Hindlimb muscle (tissue), 1 donor: ENCODE data around the gene PCBD2. TPM values are rescaled to one million over a fixed set of nuclear protein-coding genes. Genes with fewer than 3 reads are reported as not detected.
"Not testable (repeated sequence)": the region's sequence is repeated elsewhere in the genome, so short reads cannot be mapped to it uniquely, and the experiment has no call there.

Source experiments
- DNase-seq: peaks from one replicate; pipeline ENCODE4 v3.0.0-alpha.2; 2013
- polyA plus RNA-seq: library from polyadenylated mRNA; unstranded; fragments of 120-200 nt; gene quantifications from one replicate; pipeline ENCODE4 v1.2.1, GENCODE V29; 2013; ENCODE audit not compliant: insufficient read length

Gene PCBD2
- polyA plus RNA-seq, 1 donor = 11.6 TPM

DNA sequence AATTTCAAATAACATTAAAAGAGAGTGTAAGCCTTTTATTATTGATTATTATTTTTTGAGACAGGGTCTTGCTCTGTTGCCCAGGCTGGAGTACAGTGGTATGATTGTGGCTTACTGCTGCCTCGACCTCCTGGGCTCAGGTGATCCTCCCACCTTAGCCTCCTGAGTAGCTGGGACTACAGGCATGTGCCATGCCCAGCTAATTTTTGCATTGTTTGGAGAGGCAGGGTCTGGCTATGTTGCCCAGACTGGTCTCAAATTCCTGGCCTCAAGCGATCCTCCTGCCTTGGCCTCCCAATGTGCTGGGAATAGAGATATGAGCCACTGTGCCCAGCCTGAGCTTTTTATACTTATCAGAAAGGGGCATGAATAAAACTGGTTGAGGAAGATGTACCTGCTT, 5.8 kb downstream of the PCBD2 start:
- not testable (repeated sequence) for DNase-seq

DNA sequence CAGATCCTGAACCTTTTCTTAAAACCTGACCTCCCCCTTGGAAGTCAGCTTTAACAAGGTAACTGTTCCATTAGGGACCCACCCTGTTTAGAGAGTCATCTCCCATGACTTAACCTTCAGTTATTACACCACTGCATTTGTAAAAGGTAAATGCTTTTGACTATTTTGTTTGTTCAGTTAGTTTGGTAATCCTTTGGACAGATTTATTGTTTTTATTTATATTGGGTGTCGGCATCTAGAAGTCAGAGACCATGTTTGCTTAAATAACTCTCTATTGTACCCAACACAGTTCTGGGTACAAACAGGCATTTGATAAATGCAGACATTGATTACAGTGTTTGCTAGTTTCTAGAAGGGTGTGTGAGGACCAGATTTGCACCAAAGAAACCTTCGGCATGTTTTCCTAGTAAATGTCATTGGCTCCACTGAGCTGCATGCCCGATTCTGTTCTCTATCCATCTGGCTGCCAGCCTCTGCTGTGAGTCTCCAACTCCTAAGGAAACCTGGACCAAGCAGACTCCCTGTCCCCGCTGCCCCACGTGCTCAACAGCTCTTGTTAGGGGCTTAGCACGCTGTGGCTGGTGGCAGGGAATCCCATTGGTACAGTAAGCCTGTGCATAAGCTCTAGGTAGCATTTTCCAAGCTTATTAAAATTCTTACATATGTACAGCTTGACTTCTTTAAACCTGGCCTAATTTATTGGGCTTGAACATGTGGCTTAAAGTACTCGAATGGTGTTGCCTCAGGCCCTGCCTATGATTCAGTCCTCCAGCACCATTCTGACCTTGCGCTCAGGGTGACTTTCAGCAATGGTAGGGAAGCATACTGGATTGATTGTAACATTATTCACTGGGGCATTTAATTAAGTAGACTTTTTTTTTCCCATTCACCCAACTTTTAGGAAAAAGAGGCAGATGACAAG, 6.6 kb downstream of the PCBD2 start:
- DNase-seq = no peak

DNA sequence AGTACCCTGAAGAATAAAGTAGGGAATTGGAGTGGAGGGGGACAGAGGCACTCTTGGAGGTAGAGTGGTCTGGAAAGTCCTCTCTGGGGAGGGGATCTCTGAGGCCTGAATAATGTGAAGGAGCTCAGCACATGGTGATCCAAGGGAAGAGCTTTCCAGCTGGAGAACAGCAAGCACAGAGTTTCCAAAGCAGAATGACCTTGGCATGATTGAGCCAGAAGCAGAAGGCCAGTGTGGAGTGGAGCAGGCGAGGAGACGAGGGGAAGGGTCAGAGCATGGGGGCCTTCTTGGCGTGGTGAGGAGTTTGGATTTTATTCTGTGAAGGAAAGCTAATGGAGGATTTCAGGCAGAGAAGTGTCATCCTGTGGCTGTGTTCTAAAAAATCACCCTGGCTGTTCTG, 8.3 kb downstream of the PCBD2 start:
- DNase-seq = no peak

DNA sequence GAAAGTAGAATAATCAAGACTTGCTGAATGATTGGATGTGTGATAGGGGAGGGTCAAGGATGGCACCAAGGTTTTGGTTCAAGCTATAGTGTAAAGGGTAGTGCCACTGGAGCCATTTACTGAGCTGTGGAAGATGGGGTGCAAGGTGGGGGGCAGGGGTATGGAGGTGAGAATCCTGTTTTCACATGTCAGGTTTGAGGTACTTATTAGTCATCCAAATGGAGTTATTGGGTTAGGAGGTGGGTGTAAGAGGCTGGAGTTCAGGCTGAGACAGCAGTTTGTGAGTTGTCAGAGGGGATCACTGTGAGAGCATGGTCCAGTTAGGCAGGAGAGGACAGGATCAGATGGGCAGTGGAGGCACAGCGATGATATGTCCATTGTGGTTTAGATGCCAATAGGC, 8.9 kb downstream of the PCBD2 start:
- no peak for DNase-seq

DNA sequence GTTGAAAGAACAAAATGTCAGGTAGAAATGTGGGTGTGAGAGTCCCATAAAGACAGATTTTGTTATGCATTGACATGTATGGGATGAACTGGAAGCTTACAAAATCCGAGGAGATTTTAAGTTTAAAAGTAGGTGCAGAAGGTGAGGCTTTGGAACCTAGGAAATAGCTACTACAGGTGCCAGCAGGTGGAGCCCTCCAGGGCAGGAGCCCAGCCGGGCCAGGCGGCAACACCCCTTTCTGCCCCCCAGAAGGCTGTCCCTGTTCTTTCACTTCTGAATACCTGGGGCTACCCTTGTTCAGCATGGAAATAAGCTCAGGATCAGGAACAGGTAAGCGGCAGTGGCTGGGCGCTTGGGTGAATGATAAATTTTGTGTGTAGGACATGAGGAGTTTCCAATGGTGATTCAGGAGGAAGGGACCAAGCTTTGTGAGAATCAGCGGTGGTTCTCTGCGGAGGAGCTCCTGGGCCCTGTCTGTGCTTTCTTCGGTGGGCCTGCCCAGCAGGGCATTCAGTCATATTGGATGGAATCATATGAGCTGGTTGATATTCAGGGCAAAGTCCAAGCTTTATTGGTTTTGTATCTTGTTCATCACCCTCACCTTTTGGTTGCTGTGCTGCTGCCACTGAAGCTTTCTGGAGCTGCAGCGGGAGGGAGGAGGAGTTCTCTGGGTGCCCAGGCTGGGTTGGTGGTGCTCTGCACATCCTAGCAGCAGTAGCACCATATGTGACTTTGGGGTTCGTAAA, 12.3 kb downstream of the PCBD2 start:
- DNase-seq = no peak

DNA sequence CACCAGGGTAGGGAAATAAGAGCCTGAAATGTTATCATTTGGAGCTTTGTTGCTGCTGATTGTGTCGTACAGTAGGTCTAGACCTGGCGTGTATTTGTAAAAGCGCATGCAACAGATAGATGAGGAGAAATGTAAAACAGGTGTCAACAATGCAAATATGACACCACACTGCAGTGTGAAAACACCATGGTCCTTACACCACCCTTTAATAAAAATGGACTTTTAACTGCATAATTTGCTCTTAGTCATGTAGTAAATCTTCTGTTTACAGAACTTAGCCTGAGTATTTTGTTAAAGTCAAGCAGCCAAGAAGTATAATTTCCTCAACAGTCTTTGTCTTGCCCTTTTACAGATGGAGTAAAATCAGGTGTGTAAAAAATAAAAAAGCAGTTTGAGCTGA, 13.9 kb downstream of the PCBD2 start:
- no peak for DNase-seq

DNA sequence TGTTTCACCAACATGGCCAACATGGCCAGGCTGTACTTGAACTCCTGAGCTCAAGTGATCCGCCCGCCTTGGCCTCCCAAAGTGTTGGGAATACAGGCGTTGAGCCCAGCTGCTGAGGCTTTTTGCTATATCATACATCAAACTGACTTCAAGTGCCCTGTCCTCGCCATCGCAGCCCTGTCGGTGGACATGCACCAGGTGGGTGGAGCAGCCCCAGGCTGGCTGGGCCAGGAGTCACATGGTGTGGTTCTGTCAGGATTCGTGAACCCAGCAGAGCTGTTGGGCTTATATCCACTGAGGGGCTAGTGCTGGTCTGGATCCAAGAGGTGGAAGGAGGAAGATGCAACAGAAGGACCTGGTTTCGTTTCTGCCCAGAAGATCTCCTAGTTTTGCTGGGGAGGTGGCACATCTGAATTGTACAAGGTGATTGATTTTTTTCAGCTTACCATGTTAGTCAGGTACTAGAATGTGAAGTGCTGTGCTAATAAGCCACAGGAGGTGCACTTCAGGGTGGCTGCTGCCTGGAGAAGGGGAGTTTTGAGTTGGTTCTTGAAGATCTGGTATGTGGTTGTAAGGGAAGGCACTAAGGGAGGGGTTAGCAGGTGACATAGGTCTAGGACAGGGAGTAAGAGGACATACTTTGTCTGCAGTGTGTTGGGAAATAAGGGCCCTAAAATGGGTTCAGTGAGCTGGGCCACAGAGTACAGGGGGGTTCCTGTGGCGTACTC, 16.1 kb downstream of the PCBD2 start:
- no peak for DNase-seq

DNA sequence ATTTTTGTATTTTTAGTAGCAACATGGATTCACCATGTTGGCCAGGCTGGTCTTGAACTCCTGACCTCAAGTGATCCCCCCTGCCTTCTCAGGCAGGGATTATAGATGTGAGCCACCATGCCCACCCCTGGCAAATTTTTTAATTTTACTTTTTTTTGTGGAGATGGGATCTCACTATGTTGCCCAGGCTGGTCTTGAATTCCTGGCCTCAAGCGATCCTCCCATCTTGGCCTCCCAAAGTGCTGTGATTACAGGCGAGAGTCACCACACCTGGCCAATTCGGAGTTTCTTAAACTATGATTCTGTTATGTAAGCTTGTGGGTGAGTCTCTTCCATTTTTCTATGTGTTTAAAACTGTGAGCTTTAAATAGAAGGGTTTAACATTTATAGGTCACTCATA, 27.6 kb downstream of the PCBD2 start:
- DNase-seq = no peak

DNA sequence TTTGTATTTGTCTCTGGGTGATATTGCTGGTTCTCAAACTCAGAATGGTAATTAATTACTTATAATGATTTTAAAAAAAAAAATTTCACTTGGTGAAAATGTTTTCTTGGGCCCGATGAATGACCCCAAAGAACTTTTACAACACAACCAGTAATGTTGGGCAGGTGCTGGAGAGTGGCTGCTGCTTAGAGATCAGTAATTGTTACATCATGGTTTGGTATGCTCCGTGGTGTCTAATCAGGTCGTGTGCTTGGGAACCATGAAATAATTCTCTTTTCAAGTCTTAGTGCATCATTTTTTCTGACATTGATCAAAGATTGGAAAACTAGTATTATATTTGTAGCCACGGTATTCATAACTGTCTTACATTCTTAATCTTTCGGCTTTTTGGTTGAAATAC, 29.3 kb downstream of the PCBD2 start:
- DNase-seq = no peak

DNA sequence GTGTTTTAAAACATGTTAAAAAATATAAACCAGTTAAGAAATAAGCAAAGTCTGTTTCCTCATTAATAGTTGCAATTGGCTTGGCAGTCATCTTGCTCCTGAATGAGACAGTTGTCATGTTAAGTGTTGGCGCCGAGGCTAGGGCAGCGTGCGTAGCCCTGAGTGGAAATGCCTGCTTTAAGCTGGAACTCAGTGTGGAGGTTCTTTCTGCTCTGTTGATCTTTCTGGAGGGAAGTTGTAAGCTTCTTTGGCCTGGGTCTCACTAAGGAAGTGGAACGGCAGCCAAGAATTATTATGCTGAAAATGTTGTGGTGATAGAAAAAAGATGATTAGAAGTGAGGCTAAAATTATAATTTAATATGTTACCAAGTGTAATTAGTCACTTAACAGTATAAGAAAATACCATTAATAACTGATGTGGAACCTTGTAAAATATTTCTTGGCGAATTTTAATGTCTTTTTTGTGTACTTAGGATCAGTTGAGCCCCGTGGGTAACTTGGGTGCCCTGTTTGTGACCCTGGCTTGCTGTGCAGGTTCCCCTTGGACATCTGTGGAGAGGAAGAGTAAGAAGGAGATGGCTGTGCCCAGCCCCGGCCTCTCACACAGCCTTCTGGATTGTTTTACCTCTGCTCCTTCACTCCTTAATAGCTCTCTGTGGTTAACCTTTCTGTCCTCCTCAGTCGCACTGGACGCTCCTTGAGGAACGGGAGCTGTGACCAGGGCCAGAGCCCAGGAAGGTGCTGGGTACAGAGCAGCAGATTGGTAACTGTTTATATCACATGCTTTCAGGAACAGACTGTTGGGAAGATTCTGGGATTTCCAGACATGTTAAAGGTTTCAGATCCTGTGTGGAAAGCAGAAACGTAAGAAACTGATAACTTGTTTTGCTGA, 31.0 kb downstream of the PCBD2 start:
- DNase-seq = no peak

DNA sequence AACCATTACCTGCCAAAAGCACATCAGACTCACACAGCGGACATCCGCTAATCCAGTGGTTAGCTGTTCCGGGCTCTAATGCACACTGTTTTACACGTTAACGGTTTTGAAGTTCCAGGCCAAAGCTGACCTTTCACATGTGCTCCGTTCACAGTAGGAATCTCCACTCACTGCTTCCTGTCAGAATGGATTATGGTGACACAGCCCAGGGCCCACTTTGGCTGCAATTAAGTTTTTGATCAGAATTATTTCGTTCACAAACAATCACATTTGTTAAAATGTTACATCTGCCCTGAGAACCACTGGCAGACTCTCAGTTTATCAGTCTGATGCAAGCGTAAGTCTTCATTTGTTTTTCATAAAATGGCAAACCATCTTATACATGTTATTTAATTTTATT, 32.6 kb downstream of the PCBD2 start:
- no peak for DNase-seq

DNA sequence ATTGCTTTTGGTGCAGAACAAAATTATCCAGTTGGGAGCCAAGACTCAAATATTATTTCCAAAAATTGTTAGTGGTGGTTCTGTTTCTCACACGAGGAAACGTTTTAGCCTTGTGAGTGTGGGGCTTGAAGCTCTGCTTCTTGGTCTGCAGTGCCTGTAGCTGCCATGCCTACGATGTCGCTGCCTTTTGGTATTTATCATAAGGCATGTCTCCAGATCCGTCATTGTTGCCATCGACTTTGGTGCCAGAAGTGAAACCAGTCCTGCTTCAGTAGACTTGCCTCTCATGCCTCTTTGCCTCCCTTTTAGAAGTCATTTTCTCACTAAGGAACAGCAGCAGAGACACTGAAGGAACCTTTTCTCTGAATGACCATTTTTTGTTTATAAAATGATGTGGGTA, 33.1 kb downstream of the PCBD2 start:
- no peak for DNase-seq

DNA sequence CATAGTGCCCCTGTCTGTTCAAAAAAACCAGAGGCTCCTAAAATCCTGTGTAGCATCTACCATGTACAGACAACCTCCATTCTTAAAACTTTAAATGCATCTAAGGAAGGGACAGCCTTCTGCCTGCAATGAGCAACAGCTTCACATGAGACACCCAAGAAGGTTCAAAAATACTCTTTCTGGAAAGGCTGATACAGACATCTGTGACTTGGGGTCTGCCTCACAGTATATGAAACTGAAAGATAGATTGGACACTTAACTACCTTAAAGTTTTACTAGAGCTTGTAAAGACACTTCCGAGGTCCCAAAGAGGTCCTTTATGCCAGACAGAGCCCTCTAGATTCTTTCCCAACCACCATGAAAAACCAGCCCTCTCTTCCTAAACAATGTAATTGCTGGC, 34.6 kb downstream of the PCBD2 start:
- DNase-seq = no peak

DNA sequence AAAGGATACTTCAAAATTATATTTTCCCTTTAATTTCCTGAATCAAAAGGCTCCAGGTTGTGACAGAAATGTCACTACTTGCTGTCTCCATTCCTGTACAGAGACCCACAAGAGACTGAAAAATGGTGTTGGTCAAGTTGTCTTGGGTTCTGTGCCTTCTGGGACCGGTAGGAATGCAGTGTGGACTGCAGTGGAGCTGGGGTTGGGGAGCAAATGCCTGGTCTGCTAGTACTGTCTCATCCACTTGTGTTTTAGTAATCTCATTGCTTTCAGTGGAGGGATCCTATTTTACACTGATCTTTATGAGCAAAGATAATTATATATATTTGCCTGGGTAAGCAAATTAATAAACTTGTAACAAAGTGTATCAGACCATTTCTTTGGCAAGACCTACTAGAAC, 38.6 kb downstream of the PCBD2 start:
- DNase-seq = no peak

DNA sequence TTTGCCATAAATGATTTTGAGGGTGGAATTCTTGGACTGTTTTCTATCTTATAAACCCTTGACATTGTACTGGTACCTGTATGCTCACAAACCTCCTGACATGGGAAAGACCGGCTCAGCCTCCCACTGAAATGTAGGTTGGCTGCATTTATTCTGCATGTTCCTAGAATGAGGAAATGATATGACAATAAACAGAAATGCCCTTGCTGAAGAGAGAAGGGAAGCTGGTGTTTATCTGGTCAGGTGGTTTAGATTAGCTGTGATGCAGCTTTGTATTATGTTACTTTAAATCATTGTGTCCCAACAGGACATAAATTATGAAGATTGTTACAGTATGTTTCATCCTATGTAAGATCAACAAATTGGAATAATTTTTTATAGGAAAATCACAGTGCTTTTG, 39.7 kb downstream of the PCBD2 start:
- no peak for DNase-seq

DNA sequence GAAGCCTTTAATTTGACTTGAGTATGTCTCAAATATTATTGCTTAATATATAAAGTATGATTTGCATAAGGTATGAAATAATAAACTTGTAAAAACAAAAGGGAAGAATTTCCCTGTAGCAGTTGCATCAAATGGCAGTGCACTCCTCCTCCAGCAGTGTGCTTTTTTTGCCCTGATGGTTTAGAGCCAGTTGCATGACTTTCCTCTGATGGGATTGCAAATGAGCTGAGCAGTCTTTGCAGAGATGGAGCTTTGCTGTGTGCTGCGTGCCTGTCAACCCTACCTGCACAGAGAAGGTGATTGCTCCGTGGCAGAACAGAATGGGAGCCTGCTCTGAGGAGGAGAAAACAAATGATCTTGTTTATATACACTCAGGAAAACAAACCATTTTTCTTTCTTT, 40.1 kb downstream of the PCBD2 start:
- DNase-seq = no peak

DNA sequence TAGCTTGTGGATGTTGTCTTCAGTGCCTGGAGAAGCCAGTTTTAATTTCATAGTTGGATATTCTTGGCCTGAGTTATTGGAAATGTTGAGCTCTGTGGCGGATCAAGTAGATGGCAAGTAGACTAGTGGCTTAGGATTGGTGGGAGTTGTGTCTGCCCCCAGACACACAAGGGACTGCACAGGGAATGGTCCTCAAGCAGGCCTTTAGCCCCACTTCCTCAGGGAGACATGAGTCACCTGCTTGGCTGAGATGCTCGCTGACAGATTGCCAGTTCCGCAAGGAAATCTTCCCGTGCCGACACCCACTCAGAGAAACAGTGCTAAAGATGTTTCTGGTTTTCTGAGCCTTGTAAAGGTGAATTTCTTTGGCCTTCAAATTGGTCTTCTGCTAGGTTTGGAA, 44.0 kb downstream of the PCBD2 start:
- DNase-seq = peak; percentile 45

DNA sequence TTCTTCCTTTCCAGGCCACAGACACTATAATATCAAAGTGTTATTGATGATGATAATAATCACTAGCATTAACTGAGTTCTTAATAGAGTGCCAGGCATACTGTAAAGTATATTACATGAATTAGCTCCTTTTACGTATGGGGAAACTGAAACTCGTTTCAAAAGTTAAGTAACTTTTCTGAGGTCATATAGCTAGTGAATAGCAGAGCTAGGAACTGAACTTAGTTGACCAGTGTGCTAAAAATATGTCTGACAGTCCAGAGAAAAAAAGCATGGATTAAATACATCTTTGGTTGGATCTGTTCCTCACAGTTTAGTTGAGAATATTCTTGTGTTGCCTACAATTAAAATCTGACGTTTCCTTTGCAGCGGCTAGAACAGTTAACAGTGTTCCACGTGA, 44.4 kb downstream of the PCBD2 start:
- DNase-seq = no peak

DNA sequence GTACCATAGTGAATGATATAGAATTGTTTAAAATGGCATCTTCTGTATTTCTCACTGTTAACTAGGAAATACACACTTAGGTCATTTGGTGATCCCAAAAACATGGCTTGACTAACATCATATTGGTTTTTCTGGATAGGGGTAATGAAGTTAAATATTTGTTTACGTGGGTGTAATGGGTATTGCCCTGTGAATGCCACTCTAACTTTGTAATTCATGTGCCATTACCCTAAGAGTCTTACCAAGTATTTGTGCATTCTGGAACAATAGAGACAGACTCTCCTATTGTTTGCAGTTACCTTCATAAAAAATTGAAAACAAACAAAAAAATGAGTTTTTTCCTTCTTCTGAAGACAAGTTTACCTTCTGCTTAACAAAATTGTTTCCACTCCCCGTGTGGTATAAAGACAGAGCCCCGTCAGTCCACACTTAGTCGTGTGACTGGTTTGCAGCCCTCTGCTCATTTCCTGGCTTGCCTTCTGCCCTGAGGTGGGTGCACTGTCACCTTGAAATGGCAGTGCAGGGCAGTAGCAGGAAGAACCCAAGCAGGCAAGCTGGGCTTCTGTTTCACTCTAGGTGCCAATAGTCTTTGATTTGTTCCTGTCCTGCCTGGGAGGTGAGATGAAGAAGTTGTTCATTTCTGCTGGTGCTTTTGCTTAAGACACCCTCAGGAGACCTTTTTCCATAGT, 53.1 kb downstream of the PCBD2 start:
- no peak for DNase-seq

DNA sequence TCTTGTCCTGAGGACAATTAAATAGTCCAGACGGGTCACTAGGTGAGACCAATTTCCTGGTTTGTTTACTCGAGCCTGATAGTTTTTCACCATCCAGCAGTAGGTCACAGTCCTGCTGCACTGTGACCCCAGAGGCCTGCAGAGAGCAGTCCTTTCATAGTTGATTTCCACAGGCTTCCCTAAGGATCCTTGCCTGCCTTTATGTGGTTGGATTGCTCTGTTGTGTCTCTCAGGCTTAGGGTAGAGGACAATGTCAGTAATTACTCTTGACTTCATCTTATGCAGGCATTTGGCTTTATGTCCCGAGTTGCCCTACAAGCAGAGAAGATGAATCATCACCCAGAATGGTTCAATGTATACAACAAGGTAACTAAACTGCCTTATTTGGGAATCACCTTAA, 53.8 kb downstream of the PCBD2 start:
- no peak for DNase-seq

DNA sequence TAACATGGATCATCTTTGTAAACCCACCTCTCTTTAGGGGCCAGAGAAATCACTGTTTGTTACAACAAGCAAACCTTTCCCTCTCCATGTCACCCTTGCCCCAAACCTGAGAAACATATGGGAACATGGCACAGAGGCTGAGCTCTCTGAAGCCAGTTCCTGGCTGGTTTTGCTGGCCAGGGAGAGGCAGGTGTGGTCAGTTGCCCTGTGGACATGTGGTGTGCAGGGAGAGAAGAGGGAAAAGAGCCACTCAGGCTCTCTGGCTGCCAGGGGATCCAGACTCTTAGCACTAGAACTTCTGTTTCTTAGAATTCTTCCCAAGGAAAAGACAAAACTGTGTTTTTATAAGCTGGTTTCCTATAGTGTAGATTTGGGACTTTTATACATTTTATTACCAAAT, 58.2 kb downstream of the PCBD2 start:
- DNase-seq = no peak
